HCEC 1CT (cell line): ENCODE results near the gene EPAS1.
A peak's percentile ranks its signal among the peaks of the same experiment; 100 is the strongest.

Source experiments
- DNase-seq: peaks from one replicate; pipeline ENCODE4 v3.0.0-alpha.2; 2017

Gene EPAS1

DNA sequence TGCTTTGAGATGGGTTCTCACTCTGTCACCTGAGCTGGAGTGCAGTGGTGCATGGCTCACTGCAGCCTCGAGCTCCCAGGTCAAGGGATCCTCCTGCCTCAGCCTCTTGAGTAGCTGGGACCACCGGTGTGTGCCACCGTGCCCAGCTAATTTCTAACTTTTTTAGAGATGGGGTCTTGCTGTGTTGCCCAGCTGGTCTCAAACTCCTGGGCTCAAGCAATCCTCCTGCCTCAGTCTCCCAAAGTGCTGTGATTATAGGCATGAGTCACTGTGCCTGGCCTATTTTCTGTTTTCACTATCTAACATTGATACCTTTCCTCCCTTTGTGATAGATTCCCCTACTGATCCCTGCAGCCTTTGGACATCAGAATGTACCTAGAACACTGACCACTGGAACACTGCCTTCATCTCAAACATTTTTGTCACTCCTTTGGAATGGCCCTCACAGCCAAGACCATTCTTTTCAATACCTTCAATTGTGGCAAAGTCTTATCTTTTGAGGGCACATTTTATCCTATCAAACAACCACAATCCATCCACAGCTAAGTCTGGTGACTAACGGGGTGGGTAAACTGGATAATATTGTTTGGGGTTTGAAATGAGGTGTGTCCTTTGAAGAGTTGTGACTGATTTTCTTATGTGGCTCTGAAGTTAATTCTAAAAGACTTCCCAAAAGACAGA, 43.7 kb downstream of the EPAS1 start:
- no peak for DNase-seq

DNA sequence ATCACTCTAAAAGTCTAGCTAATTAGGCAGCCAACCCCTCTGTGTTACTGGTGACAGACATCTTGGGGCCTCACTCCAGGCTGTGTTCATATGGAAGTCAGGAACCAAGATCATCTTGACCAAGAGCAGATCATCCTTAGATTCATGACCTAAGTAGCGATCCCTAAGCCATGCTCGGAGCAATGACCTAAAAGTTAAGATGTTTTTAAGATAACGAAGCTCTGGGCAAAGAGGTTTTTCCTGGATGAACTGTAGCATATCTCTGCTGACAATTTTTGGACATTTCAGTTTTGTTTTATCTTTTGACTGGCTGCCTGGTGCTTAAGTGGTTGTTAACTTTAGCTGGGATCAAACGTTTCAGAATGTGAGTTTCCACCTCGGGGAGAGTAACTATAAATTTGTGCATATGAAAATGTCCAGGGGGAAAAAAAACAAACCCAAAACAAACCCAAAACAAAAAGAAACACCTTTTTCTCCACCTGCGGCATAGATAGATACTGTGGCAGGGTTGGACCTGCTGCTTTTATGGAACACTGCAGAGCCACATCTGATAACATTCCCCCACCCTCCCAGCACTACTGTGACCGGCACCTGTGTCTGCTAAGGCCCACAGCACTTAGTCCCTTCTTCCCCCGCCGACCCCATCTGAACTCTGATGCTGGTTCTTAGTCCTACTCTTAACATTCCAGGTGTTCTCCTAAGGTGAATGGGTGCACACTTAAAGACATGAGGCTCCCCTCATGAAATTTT, 45.5 kb downstream of the EPAS1 start:
- no peak for DNase-seq

DNA sequence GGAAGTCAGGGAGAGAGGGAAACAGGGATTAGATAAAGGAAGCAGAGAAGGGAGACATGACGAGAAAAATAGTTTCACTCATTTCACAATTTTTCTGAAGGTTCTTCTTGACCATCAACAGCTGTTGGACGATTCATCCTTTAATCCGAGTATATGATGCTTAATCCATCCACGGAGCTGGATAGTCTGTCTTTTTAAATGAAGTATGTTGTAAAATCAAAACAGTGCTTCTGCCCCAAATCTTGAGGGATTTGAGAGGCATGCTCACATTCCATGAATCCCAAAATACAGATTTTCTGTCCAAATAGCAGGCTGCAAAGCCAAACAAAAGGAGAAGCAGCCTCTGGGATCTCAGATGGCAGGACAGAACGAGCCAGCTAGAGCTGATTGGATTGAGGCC, 47.5 kb downstream of the EPAS1 start:
- DNase-seq: peak; percentile 39

DNA sequence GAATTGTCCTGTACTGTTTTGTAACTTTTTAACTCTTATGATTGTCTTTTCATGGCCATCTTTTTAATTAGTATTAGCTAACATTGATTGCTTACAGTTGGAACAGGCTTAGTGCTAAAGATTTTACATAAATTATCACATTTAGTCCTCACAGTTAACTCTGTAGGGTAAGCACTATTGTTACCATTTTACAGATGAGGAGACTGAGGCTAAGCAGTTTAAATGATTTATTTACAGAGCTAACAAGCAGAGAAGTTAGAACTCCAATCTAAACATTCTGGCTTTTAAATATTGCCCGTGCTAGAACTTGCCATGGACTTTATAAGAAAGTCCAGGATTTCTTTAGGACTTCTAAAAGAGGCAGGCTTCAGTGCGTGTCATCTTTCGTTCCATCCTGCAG, 48.6 kb downstream of the EPAS1 start:
- DNase-seq: no peak

DNA sequence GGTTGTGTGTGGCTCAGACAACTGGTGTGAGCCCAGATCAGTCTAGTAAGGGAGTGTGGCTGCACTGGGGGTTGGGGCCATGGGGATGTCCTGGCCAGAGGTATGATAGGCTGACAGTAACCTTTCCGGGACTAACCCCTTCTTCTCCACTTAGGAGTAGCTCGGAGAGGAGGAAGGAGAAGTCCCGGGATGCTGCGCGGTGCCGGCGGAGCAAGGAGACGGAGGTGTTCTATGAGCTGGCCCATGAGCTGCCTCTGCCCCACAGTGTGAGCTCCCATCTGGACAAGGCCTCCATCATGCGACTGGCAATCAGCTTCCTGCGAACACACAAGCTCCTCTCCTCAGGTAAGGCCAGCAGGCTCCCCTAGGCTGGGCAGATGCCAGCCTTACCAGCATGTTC, 49.5 kb downstream of the EPAS1 start:
- no peak for DNase-seq

DNA sequence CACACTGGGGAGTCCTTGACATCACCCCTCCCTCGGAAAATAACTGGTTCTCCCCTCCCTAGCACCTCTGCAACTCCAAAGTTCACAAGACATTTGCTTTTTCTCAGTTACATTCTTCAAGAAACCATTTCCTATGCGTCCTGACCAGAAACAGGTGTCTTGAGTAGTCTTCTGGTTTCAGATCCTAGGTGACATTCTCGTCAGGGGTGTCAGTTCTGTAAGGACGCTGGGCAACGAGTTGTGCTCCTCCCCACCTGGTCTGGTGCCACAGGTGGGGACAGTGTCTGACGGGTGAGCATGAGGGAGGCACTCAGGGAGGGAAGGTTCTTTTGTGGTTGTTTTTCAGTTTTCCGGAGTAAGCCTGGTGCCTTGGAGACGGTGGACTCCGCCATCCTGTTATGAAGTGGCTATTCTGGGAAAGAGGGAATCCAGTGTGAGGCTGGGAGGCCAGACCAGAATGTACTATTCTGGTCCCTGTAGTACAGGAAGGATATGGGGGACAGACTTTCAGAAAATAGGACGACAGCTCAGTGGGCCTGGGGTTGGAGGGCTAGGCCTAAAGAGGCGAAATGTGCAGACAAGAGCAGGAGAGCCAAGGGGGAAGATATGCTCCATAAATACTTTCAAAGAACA, 50.6 kb downstream of the EPAS1 start:
- DNase-seq: no peak

DNA sequence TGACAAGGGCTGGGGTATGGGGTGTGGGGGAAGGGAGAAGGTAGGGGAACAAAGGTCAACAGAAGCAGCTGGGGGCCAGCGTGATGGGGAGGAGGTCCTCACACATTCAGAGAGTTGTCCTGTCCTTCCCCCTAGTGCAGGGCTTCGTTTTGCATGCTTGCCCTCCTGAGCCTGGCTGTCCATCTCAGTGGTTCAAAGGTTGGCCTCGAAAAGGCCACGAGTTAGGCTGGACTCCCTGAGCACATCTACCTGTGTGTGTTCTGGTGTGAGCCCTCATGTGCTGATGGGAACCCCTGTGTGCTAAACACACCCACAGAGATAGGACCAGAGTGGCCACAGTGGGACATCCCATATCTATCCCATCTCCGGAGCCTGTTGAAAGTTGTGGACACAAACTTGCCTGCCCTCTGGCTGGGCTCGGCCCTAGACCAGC, 51.9 kb downstream of the EPAS1 start:
- DNase-seq: no peak

DNA sequence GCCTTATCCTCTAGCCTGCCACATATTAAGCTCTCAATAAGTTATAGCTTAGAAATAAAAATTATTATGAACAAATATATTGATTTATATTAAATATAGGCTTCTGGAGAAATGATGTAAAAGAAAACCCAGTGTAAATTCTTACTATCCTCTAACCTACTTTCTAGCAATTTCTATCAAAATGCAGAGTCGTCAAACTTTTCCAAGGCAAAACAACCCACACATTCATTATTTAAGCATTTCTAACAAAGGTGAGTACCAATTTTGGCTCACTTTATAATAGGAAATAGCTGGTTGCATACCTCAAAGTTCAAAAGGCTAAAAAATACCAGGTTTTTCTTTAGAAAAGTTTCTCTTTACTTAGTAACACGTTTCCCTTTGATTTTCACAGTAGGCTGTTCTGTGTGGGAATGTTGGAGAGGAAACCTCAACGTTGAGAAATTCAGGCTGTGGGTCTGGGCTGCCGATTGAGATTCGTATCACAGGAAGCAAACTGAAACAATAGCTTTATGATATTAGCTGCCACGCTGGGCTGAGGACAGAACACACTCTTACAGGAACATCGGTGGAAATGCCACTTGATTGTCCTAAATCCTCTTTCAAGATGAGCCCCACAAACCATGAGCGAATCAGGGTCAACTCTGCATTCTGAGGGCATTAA, 53.0 kb downstream of the EPAS1 start:
- no peak for DNase-seq

DNA sequence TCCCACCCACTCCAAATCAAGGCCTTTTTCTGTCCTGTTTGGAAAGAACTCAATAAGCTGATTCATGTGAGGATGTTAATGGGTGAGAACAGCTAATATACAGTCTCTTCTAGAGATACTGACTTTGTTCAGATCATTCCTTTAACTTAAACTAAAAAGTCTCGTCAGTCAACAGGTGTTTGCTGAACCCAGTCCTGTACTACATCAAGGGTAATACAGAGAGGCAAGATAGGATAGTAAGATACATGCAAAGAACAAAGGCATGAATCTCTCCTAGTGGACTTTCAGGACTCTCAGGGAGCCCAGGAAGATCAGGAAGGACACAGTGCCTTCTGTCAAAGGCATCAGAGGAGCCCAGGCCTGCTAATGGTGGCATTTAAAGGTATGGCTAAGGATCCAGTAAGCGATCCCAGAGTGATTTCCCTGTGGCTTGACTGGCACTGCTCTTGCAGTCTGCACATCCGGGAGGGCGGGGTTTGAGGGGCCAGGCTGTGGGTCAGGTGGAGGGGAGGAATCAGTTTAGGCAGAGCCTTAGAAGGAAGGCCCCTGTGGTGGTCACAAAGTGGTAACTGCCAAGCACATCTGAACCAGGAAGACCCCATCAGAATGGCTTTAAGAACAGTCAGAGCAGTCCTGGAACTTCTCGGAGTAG, 54.0 kb downstream of the EPAS1 start:
- DNase-seq: no peak

DNA sequence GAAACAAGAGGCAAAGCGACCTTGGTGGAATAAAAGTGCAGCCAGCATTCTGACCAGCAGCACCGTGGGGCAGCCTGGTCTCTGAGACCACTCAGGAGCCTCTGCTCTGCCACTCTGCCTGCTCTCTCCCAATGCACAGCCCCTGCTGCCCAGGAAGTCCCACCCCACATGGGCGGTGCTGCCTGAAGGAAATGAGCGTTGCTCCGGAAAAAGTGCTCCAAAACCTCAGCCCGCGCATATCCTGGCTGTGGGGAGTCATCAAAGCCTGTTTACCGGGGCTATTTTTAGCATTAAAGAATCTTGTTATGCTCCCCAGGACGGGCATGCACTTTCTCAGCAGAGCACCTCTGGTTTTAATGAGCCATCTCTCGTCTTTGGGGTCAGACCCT, 54.5 kb downstream of the EPAS1 start:
- DNase-seq: no peak

DNA sequence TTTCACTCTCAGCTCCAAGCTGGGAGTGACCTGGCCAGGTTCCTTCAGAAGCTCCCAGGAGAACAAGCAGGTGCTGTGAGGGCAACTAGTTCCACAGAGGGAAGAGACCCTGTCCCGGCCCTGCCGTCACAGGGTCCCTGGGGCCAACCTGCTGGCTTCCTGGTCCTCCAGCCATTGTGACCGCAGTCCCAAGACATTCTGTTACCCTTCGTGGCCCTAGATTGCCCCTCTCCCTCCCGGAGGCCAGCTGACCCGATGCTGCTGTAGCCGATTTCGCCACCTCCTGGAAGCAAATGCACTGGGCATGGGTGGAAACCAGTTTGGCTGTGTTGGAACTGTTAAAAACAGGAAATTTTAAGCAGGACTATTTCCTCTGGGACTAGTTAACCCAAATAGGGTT, 55.4 kb downstream of the EPAS1 start:
- no peak for DNase-seq

DNA sequence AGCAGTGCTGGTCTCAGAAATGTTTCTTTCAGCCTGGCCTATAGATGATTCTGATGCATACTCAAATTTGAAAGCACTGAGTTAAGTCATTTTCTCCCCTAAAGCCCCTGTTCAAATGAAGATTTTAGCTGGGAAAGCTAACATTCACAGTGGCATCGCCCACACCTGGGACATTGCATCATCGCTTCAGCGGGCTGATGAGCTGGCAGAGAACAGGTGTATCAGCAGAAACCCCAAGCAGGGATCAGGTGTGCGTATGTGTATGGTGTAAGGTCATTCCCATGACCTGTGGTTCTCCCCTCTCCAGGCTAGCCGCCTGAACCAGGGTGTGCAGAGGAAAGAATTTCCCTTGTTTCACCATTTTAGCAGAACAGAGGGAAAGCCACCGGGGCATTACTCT, 56.3 kb downstream of the EPAS1 start:
- no peak for DNase-seq

DNA sequence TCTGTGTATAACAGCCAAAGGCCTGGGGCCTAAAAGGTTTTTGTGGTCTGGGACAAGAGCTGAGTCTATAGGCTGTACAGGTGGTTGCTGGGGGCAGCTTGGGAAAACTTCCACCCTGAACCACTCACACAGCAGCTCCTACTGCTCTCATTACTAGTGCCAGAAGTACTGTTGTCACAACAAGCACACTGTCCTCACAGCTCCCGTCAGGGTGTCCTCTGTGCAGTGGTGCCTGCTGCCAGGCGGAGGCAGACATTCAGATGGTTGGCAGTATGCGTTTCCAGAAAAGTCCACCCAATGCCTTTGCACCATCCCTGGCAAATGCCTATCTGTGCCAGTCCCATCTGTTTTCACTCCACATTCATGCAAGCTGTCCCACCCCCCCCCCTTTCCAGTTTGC, 58.5 kb downstream of the EPAS1 start:
- DNase-seq: no peak

DNA sequence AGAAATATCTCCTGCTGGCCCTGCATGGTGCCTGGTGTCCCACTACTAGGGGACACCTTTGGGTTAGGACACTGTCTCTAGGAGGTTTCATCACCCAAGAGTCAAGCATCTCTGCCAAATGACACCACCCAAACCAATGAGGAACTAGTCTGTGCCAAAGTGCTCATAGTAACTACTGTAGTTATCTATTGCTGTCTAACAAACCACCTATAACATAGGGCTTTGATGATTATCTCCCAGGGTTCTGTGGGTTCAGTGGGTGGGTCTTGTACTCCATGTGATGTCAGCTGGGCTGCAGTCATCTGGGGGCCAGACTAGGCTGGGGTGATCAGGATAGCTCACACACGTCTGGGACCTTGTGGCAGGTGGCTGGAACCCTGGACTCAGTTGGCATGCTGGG, 59.8 kb downstream of the EPAS1 start:
- DNase-seq: no peak

DNA sequence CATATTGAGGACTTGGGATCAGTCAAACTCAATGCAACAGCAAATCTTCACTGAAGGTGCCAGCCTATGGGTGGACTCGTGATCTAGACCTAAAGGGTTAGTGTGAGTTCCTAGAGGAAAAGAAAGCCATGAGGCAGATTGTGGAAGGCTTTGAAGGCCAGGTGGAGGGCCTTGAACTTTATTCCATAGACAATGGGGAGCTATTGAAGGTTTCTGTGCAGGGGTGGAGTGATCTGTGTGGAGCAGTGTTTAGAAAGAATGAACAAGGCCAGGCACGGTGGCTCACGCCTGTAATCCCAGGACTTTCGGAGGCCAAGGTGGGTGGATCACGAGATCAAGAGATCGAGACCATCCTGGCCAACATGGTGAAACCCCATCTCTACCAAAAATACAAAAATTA, 61.5 kb downstream of the EPAS1 start:
- DNase-seq: no peak

DNA sequence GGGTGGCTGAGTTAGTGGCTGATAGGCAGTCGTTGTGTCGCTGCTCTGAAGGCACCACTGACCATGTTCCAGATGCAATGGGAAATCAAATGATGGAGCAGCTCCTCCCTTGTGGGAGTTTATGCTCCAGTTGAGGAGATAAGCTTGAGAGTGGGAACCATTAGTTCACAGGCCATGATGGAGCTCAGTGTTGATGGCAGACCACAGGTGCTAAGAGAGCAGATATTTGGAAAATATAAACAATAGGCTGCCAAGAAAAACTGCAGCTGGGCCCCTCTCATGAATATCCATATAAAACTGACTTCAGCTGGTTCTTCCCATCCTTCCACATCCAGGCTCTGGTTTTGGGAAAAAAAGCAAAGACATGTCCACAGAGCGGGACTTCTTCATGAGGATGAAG, 63.1 kb downstream of the EPAS1 start:
- DNase-seq: no peak

DNA sequence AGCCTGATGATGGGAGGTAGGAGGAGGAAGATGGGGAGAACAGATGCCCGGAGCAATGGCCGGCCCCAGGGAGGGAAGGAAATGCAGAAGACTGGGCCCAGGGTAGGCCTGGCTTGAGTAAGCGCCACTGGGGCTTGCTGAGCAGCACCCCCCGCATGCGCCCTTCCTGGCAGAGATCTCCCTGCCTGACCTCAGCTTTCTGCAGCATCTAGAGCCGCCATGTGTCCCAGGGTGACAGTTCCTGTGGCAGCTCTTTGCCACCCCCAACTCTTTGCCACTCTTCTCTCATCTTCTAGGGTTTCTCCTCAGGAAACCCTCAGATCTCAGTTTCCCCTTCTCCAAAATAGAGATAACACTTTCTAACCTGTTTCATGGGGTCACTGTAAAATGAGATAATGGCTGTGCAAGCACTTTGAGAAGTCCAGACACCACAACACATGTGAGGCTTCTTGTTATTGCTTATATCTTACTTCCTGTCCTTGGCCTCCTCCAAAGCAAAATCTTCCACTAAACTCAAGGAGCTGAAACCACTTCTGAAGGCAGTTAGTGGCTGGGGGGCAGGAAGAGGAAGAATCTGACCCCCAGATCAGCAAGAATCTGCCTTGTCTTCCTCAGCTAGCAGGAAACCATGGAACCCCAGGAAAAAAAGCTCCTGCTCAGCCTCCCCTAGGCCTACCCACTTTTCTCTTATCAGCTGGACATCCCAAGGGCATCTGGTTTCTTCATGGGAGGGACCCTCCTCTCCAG, 64.9 kb downstream of the EPAS1 start:
- DNase-seq: no peak

DNA sequence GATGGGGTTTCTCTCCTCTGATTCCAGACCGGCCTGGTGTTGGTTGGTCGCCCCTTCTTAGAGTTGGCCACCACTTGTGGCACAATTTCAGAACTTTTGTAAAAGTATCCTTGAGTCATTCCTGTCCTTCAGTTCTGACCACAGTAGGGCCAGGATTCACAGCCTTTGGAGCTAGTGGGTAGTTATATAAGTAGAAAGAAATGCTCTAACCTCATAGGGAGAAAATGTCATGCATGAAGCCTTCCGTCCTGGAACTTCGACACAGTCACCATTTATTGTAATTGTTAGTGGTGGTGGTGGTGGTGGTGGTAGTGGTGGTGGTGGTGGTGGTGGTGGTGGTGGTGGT, 65.4 kb downstream of the EPAS1 start:
- DNase-seq: no peak

DNA sequence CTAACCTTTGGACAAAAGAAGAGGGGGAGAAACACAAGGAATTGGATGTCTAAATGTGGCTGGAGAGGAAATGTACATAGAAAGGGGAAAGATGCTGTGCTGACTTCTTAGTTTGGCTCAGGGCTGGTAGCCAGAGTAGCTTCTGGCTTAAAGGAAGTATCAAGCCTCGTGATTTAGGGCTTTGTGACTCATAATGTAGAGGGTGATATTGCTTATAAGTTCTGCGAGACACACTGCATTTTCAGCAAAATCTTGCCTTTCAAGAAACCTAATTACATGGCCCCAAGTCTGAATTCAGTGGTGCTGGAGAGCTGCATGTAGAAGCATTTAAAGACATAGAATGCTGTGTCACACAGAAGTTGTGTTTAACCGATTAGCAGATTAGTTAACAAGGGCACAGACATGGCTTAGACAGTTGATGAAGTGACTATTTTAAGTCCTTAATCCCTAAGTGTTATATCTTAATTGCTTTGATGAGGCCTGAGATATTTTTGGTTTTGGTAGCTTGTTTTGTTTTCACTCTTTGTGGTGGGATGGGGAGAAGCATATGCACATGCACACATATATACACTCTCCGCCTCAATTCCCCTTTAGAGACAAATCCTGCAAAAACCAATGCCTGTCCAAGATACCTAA, 66.4 kb downstream of the EPAS1 start:
- DNase-seq: peak; percentile 70

DNA sequence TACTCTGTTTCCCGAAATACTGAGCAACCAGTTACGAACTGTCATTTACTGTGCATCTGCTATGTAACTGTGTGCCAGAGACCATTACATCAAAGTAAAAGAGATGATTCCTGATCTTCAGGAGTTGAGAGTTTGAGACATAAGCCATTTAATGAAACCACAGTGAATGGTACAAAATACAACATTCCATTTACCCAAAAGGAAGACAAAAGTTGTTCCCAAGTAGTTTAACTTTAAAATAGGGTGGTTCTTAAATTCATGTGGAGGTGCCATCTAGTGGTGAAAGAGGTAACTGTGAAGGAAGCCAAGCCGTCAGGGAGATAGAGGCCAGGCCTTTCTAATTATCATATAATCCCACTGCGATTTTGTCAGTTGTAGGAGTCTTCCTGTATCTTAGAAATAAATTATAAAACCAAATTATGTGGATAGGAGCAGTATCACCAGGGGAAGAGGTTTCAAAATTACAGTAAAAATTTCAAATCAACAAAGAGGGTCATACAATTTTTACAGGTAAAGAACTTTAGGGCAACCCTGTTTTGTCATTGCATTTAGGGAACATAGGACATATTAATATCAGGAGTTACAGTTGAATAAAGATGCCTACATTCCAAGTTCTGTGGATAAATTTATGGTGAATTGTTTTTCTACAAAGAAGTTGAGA, 67.7 kb downstream of the EPAS1 start:
- peak; percentile 73 for DNase-seq

DNA sequence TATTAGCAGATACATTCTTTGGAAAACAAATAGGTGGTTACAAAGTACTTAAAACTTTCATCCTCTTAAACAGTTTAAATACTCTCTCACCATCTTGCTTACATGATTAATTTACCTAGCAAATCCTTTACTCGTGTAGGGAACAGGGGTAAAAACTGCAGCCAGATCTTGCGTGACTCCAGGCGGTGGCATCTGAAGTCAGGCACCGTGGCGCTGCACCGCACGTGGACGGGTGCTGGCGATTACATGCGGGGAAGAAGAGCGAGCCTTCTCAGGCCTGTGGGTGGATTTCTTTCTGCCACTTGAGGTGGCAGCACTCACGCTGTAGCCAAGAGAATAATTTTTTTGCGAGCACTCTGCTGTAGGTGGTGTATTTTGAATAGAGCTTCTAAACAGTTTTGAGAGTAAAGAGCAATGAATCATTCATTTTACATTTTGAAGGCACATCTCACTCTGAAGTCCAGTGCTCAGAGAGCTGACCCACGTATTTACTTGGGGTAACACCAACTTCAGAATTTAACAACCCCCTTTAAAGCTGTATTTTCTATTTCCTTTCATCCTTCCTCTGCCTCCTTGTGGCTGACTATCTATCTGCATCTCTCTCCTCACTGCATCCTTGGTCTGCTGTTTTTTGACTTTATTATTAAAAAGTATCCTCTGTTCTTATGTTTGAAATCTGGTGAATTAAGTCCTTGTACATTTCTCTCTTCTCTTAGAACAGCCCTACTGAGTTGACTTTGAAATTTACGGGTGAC, 68.9 kb downstream of the EPAS1 start:
- peak; percentile 13 for DNase-seq
